Uterus (tissue), 2 donors: ENCODE results near the gene SNX14.

Experiments
- CTCF ChIP-seq, 4 experiments: fragments of 200-600 bp in 2 of 4; fragments of 450-650 bp in 2 of 4; sonication (generic) in 2 of 4; IDR thresholded peaks; one replicate each; pipeline ENCODE4 v1.5.1; 2016 to 2019; ENCODE audit warnings: antibody characterized with exemption in 4 of 4, mild to moderate bottlenecking in 2 of 4, moderate library complexity in 1 of 4
- POLR2A ChIP-seq, 2 donors: fragments of 450-650 bp; IDR thresholded peaks; one replicate each; pipeline ENCODE4 v1.6.1; 2016; ENCODE audit warnings: antibody characterized with exemption in 2 of 2, mild to moderate bottlenecking in 1 of 2, moderate library complexity in 1 of 2

GRCh38 chr6:85490516-85491248 lies 103.0 kb downstream of the SNX14 start:
- TF ChIP-seq CTCF (IDR thresholded peaks at IDR 0.05), result no peak
- TF ChIP-seq POLR2A (IDR thresholded peaks at IDR 0.05), result no peak
